Activated CD4-positive, alpha-beta memory T cell treated with anti-CD3 and anti-CD28 coated beads for 36 hours (primary cell): ENCODE data around the gene SPTBN4. TPM values are rescaled to one million over a fixed set of nuclear protein-coding genes. Genes with fewer than 3 reads are reported as not detected.
A peak's percentile ranks its signal among the peaks of the same experiment; 100 is the strongest.
"Not testable (repeated sequence)": the region's sequence is repeated elsewhere in the genome, so short reads cannot be mapped to it uniquely, and the experiment has no call there.

Source experiments
- CTCF ChIA-PET: fragments of 350-600 bp; sonication (Branson Sonifier 250); formaldehyde crosslinking; loops from one replicate; lab custom pipeline; 2021; ENCODE audit warnings: antibody characterized with exemption, inconsistent platforms; lab: Charles Lee
- POLR2A ChIA-PET: fragments of 350-600 bp; sonication (Branson Sonifier 250); formaldehyde crosslinking; loops from one replicate; lab custom pipeline; 2021; ENCODE audit warnings: antibody characterized with exemption; lab: Charles Lee
- DNase-seq: peaks from one replicate; pipeline ENCODE4 v3.0.0-alpha.2; 2020
- H3K27ac Mint-ChIP-seq: one replicate; pipeline ENCODE4 v1.8.0; 2021; ENCODE audit warnings: mixed read lengths
- H3K27me3 Mint-ChIP-seq: one replicate; pipeline ENCODE4 v1.8.0; 2021; ENCODE audit warnings: mixed read lengths
- H3K36me3 Mint-ChIP-seq: one replicate; pipeline ENCODE4 v1.8.0; 2021; ENCODE audit warnings: mixed read lengths
- H3K4me1 Mint-ChIP-seq: one replicate; pipeline ENCODE4 v1.8.0; 2021; ENCODE audit warnings: low read depth, mixed read lengths
- H3K4me3 Mint-ChIP-seq: one replicate; pipeline ENCODE4 v1.8.0; 2021; ENCODE audit warnings: mild to moderate bottlenecking, mixed read lengths
- H3K9me3 Mint-ChIP-seq: one replicate; pipeline ENCODE4 v1.8.0; 2021; ENCODE audit warnings: mixed read lengths
- intact Hi-C: fragments of 100-400 bp; cut with micrococcal nuclease; formaldehyde crosslinking; loops from one replicate; pipeline ENCODE4 v1.15.1; 2023
- total RNA-seq, 2 experiments: library from RNA; stranded (reverse); gene quantifications; one replicate each; pipeline ENCODE4 v1.2.3, GENCODE V29; 2021

SPTBN4 gene
- total RNA-seq, 2 experiments from 2014 or later = 0.53 to 1.2 TPM

GRCh38 chr19:40453151-40453735 is 13.6 kb upstream of the SPTBN4 start:
- ChIA-PET POLR2A (interaction anchor here (0.6 to 0.9 kb wide), 2 partner anchors 64 to 684 kb away, joined by 3 to 4 read pairs; no protein-coding TSS in a partner anchor), CTCF (interaction anchor here (0.8 to 2.2 kb wide), 3 partner anchors 12 to 181 kb away, joined by 3 to 13 read pairs (median 5); partner anchors contain the start of gene BLVRB)
- Mint-ChIP-seq H3K4me3 (no peak overlapping the region), H3K9me3 (no peaks in the 10 kb centered on the region), H3K36me3 (no peaks in the 10 kb centered on the region), H3K27ac (no peak overlapping the region), H3K4me1 (no peaks in the 10 kb centered on the region), H3K27me3 (no peaks in the 10 kb centered on the region)
- intact Hi-C loops = no loop called here
- no peak for DNase-seq

DNA sequence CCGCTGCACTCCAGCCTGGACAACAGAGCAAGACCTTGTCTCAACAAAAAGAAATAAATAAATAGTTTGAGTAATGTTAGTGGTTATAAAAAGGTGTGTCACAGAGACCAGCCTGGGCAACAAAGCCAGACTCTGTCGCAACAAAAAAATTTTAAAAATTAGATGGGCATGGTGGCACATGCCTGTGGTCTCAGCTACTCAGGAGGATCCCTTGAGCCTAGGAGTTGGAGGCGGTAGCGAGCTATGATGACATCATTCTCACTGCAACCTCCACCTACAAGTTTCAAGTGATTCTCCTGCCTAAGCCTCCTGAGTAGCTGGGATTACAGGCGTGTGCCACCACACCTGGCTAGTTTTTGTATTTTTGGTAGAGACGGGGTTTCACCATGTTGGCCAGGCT is 12.9 kb upstream of the SPTBN4 start:
- H3K36me3 Mint-ChIP-seq, intact Hi-C loops, POLR2A ChIA-PET, H3K27me3 Mint-ChIP-seq, H3K27ac Mint-ChIP-seq, H3K4me3 Mint-ChIP-seq, DNase-seq, H3K9me3 Mint-ChIP-seq, H3K4me1 Mint-ChIP-seq: not testable (repeated sequence)
- CTCF ChIA-PET = interaction anchor here (0.8 to 2.2 kb wide), 3 partner anchors 11 to 181 kb away, joined by 3 to 13 read pairs (median 5); partner anchors contain the start of gene BLVRB

GRCh38 chr19:40457048-40457447 is 9.8 kb upstream of the SPTBN4 start:
- Mint-ChIP-seq H3K4me1 (no peaks in the 10 kb centered on the region), H3K36me3 (no peaks in the 10 kb centered on the region), H3K27me3 (no peaks in the 10 kb centered on the region), H3K4me3 (no peak overlapping the region), H3K27ac (no peak overlapping the region), H3K9me3 (no peaks in the 10 kb centered on the region)
- CTCF ChIA-PET = no interaction called here
- POLR2A ChIA-PET = no interaction called here
- intact Hi-C loops = no loop called here
- DNase-seq = no peak

DNA sequence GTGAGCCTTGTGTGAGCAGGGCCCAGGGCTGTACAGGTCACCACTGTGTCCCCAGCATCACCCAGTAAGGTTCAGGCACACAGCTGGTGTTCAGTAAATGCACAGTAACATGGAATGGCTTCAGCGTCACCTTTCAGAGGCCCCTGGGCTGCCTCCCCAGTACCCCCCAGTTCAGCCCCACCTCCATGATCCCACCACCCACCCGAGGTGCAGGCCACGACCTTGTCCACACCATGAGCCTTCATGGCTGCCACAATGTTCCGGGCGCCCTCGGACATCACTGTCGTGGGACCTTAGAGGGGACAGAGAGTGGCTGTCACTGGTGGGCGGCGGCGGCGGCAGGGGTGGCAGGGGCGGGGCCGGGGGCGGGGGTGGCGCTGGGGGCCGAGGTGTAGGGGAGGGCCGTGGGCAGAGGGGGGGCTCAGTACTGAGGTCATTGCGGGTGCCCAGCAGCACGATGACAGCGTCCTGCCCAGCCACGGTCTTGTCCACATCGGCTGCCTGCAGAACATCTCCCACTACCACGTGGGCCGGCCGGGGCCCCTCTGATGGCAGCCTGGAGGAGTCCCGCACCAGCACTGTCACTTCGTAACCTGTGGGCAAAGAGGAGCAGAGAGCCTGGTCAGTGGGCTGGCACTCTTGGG is 8.7 kb upstream of the SPTBN4 start:
- ChIA-PET CTCF (no interaction called here), POLR2A (no interaction called here)
- no peaks in the 10 kb centered on the region for H3K36me3 Mint-ChIP-seq
- no peak overlapping the region for H3K27ac Mint-ChIP-seq
- no peaks in the 10 kb centered on the region for H3K27me3 Mint-ChIP-seq
- no peaks in the 10 kb centered on the region for H3K9me3 Mint-ChIP-seq
- no peak for DNase-seq
- H3K4me1 Mint-ChIP-seq = peaks cover 3% of the 10 kb centered on the region
- H3K4me3 Mint-ChIP-seq = no peak overlapping the region
- intact Hi-C loops = no loop called here

DNA sequence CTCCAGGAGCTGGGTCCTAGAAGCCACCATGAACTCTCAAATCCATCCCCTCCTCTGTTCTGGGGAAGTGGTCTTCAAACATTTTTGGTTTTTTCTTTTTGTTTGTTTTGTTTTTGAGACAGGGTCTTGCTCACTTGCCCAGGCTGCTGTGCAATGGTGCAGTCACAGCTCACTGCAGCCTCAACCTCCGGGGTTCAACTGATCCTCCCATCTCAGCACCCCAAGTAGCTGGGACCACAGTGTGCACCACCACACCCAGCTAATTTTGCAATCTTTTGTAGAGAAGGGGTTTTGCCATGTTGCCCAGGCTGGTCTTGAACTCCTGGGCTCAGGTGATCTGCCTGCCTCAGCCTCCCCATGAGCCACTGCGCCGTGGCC is 8.2 kb upstream of the SPTBN4 start:
- H3K27ac Mint-ChIP-seq = no peak overlapping the region
- ChIA-PET CTCF (no interaction called here), POLR2A (no interaction called here)

GRCh38 chr19:40460185-40460584 is 6.6 kb upstream of the SPTBN4 start:
- POLR2A ChIA-PET = no interaction called here
- intact Hi-C loops = loop anchor here (10.0 kb wide), 3 partner anchors 55 to 295 kb away; partner anchors contain the start of genes ACTMAP and SNRPA
- CTCF ChIA-PET = interaction anchor here (0.7 kb wide), 1 partner anchor 39 kb away, joined by 3 read pairs; no protein-coding TSS in a partner anchor
- Mint-ChIP-seq H3K4me3 (no peak overlapping the region), H3K27me3 (no peaks in the 10 kb centered on the region), H3K4me1 (peaks cover 17% of the 10 kb centered on the region), H3K9me3 (no peaks in the 10 kb centered on the region), H3K27ac (no peak overlapping the region), H3K36me3 (no peaks in the 10 kb centered on the region)
- no peak for DNase-seq

More for the DNA sequence above, 8.2 kb upstream of the SPTBN4 start:
- H3K36me3 Mint-ChIP-seq = no peaks in the 10 kb centered on the region
- no peaks in the 10 kb centered on the region for H3K9me3 Mint-ChIP-seq
- no peak overlapping the region for H3K4me3 Mint-ChIP-seq
- intact Hi-C loops = no loop called here
- H3K27me3 Mint-ChIP-seq = no peaks in the 10 kb centered on the region
- no peak for DNase-seq
- H3K4me1 Mint-ChIP-seq = peaks cover 6% of the 10 kb centered on the region

- CTCF ChIA-PET = no interaction called here
- Mint-ChIP-seq H3K4me3 (no peak overlapping the region), H3K36me3 (peaks cover 5% of the 10 kb centered on the region), H3K9me3 (no peaks in the 10 kb centered on the region), H3K27me3 (peaks cover 6% of the 10 kb centered on the region), H3K4me1 (peaks cover 28% of the 10 kb centered on the region), H3K27ac (no peak overlapping the region)
- intact Hi-C loops = loop anchor here (10.0 kb wide), 3 partner anchors 57 to 293 kb away; partner anchors contain the start of genes ACTMAP and SNRPA
- POLR2A ChIA-PET = interaction anchor here (0.7 kb wide), 1 partner anchor 405 kb away, joined by 5 read pairs; no protein-coding TSS in a partner anchor
- DNase-seq = no peak
Observed at GRCh38 chr19:40461669-40462221, 5.1 kb upstream of the SPTBN4 start.

GRCh38 chr19:40463587-40464037 is 3.2 kb upstream of the SPTBN4 start:
- CTCF ChIA-PET = interaction anchor here (0.6 to 4.1 kb wide), 27 partner anchors 8 to 610 kb away, joined by 3 to 32 read pairs (median 4); partner anchors contain the start of genes PRX, SERTAD1 and SERTAD3
- POLR2A ChIA-PET = interaction anchor here (1.0 to 4.3 kb wide), 5 partner anchors 20 to 46 kb away, joined by 4 to 20 read pairs (median 5); partner anchors contain the start of genes SERTAD1 and SERTAD3
- DNase-seq, H3K36me3 Mint-ChIP-seq, H3K4me3 Mint-ChIP-seq, H3K27ac Mint-ChIP-seq, H3K9me3 Mint-ChIP-seq: not testable (repeated sequence)
- H3K4me1 Mint-ChIP-seq = peaks cover 31% of the 10 kb centered on the region
- intact Hi-C loops = loop anchor here (2.0 to 10.0 kb wide), 5 partner anchors 37 to 291 kb away; partner anchors contain the start of genes ACTMAP and SNRPA
- H3K27me3 Mint-ChIP-seq = peaks cover 10% of the 10 kb centered on the region

DNA sequence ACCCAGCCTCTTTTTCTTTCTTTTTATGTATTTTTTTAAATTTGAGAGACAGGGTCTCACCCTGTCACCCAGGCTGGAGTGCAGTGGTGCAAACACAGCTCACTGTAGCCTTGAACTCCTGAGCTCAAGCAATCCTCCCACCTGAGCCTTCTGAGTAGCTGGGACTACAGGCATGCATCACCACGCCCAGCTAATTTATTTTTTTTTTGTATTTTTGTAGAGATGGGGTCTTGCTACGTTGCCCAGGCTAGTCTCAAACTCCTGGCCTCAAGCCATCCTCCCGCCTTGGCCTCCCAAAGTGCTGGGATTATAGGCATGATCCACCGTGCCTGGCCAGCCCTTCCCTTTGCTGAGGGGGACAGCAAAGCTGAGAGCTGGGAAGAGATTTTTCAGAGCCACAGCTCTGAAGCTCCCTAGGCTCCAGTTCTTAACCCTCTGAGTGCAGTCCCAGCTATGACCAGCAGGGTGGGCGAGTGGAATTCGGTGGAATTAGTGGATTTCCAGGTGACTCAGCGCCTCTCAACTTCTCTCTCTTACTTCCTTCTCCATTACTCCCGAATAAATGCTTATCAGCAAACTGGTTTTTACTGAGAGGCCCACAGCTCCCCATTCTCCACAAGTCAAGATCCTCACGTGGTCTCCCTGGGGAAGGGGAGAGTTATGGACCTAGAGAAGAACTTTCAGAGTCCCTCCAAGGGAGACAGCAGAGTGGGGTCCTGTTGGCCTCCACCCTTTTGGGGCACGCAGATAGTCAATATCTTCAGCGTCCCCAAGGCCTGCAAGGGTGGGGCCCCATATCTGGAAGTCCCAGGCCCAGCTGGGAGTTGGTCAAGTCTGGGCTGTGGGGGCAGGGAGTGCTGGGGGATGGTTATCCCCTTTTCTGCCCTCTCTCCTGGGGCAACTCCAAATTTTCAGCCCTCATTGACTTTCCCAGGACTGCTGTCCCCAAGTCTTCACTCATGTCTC is 2.5 kb upstream of the SPTBN4 start:
- Mint-ChIP-seq H3K27ac (no peak overlapping the region), H3K27me3 (peaks cover 10% of the 10 kb centered on the region), H3K4me1 (peaks cover 31% of the 10 kb centered on the region), H3K4me3 (peak overlapping the region; percentile 76), H3K36me3 (peaks cover 5% of the 10 kb centered on the region), H3K9me3 (no peaks in the 10 kb centered on the region)
- ChIA-PET POLR2A (interaction anchor here (1.0 to 4.3 kb wide), 3 partner anchors 21 to 46 kb away, joined by 4 to 20 read pairs (median 4); partner anchors contain the start of genes SERTAD1 and SERTAD3), CTCF (interaction anchor here (0.6 to 4.1 kb wide), 34 partner anchors 9 to 610 kb away, joined by 3 to 32 read pairs (median 4); partner anchors contain the start of genes PRX, SERTAD1 and SERTAD3)
- peak; percentile 83 for DNase-seq
- intact Hi-C loops = loop anchor here (1.0 to 10.0 kb wide), 6 partner anchors 20 to 290 kb away; partner anchors contain the start of genes ACTMAP, SERTAD3 and SNRPA

DNA sequence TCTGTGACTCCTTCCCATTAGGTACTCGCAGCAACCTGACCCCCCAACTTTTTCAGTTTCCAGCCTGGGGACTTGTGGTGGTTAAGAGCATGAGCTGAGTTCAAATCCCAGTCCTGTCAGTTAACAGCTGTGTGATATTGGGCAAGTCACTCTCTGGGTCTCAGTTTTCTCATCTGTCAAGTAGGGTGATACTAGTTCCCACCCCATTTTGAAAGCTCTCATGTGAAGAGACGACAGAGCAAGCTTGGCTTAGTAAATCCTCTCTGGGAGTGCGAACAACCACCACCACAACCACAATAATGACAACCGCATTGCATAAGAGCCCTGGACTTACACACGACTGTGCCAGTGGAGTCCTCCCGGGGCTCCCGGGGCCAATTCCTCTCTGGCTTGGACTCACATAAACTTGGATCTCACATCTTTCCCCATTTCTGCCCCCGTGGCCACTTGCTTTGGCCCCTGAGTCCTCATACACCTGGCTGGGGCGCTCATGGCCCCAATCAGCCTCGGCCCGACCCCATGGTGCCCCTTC is 1.7 kb upstream of the SPTBN4 start:
- peak overlapping the region; percentile 56 for H3K27ac Mint-ChIP-seq
- ChIA-PET CTCF (interaction anchor here (0.8 to 4.1 kb wide), 20 partner anchors 10 to 169 kb away, joined by 3 to 32 read pairs (median 6); partner anchors contain the start of genes SERTAD1 and SERTAD3), POLR2A (interaction anchor here (0.6 to 4.3 kb wide), 4 partner anchors 22 to 799 kb away, joined by 3 to 20 read pairs (median 4); partner anchors contain the start of genes HNRNPUL1 and SERTAD3)
- peaks cover 10% of the 10 kb centered on the region for H3K27me3 Mint-ChIP-seq
- intact Hi-C loops = loop anchor here (1.0 to 10.0 kb wide), 6 partner anchors 21 to 290 kb away; partner anchors contain the start of genes ACTMAP, SERTAD3 and SNRPA
- peaks cover 31% of the 10 kb centered on the region for H3K4me1 Mint-ChIP-seq
- no peaks in the 10 kb centered on the region for H3K9me3 Mint-ChIP-seq
- peak overlapping the region; percentile 76 for H3K4me3 Mint-ChIP-seq
- peaks cover 5% of the 10 kb centered on the region for H3K36me3 Mint-ChIP-seq
- peak; percentile 72 for DNase-seq
